Measurements from ENCODE around the gene HSD17B3. TPM values are rescaled to one million over a fixed set of nuclear protein-coding genes. Genes with fewer than 3 reads are reported as not detected.

The HSD17B3 gene
- total and polyA plus RNA-seq, 2 donors (not counting 3 experiments of a cell fraction or from before 2014, with no cell fraction given) = 0.46 TPM; not detected in 1

- no peaks in the 10 kb centered on the region for H3K9me3 ChIP-seq (replicated peaks; ENCODE audit: control insufficient read depth, insufficient read depth, low read length)
- DNase-seq (ENCODE audit: low read depth, low spot score) (no peak), FAIRE-seq (no peak)
- BruUV-seq (replicated peaks) = no TSS peak
- no peaks in the 10 kb centered on the region for H4K20me1 ChIP-seq (replicated peaks; ENCODE audit: control insufficient read depth, extremely low read depth, insufficient read depth, low read length)
- H3K36me3 ChIP-seq (ENCODE audit: control insufficient read depth in 2 of 2, extremely low read depth in 1 of 2, insufficient read depth in 2 of 2, low read length in 2 of 2) = no peaks in the 10 kb centered on the region
- no peak overlapping the region for H3K27ac ChIP-seq (ENCODE audit: insufficient read depth, low read depth, low read length)
- H3K4me2 ChIP-seq (ENCODE audit: insufficient read depth, low read length) = no peak overlapping the region
- H2AFZ ChIP-seq (ENCODE audit: low read depth, low read length) = no peak overlapping the region
- H3K9me1 ChIP-seq (replicated peaks; ENCODE audit: control insufficient read depth, extremely low read depth, insufficient read depth, low read length) = no peaks in the 10 kb centered on the region
- intact Hi-C loops (cut with micrococcal nuclease) (no loop called here), dilution Hi-C loops (cut with MboI; ENCODE audit: extremely low pct_ligation_motif_present, low sequenced_read_pairs) (no loop called here)
- H3K79me2 ChIP-seq (ENCODE audit: control insufficient read depth, insufficient read depth, low read length) = no peaks in the 10 kb centered on the region
- H3K4me3 ChIP-seq (replicated peaks in 1 of 3; ENCODE audit: insufficient read depth in 1 of 3, low read depth in 1 of 3, low read length in 3 of 3) = no peak overlapping the region
- ChIA-PET POLR2A (no interaction called here), CTCF (interaction anchor here (1.0 to 4.6 kb wide), 2 partner anchors 11 to 74 kb away, joined by 3 to 32 read pairs; no protein-coding TSS in a partner anchor)
- no peaks in the 10 kb centered on the region for H3K4me1 ChIP-seq (ENCODE audit: control insufficient read depth, extremely low read depth, insufficient read depth, low read length)
- TF ChIP-seq MAX (IDR thresholded peaks at IDR 0.05; ENCODE audit: insufficient read depth, insufficient read length) = no peak
- TF ChIP-seq FOS (IDR thresholded peaks at IDR 0.05; ENCODE audit: borderline replicate concordance, insufficient read depth, low read length) = no peak
- TF ChIP-seq GATA2 (IDR thresholded peaks at IDR 0.05; ENCODE audit: insufficient read depth, insufficient read length, low read depth, low read length) = no peak
- TF ChIP-seq POLR2AphosphoS5 (IDR thresholded peaks at IDR 0.05; ENCODE audit: insufficient read depth, low read depth, low read length) = no peak
- no peak for TF ChIP-seq JUN (IDR thresholded peaks at IDR 0.05; ENCODE audit: borderline replicate concordance, insufficient read depth, insufficient read length, low read depth)
- no peak for TF ChIP-seq MYC (IDR thresholded peaks at IDR 0.05; ENCODE audit: low read depth, low read length)
- TF ChIP-seq CTCF (IDR thresholded peaks at IDR 0.05; ENCODE audit: extremely low read depth in 1 of 2, insufficient read depth in 1 of 2, low read depth in 1 of 2, low read length in 2 of 2) = no peak
- no peak for TF ChIP-seq POLR2A (IDR thresholded peaks at IDR 0.05; ENCODE audit: low read depth, low read length)
- no peak for TF ChIP-seq EZH2 (IDR thresholded peaks at IDR 0.05; ENCODE audit: borderline replicate concordance, low read depth, low read length, severe bottlenecking)
- peaks cover 3 to 4% of the 10 kb centered on the region in 2 experiments for H3K27me3 ChIP-seq (ENCODE audit: control insufficient read depth in 2 of 2, insufficient read depth in 2 of 2, low read length in 2 of 2)
- H3K9ac ChIP-seq (replicated peaks; ENCODE audit: extremely low read depth, insufficient read depth, low read length) = no peak overlapping the region
Measured at GRCh38 chr9:96242811-96243210, 59.2 kb downstream of the HSD17B3 start.

Data from endothelial cell of umbilical vein (primary cell).